Memory B cell (primary cell): ENCODE results near the gene PTTG1IP2.
A peak's percentile ranks its signal among the peaks of the same experiment; 100 is the strongest.

ENCODE experiments used
- ATAC-seq: fragments of 150-1000 bp; cut with Tn5 transposase; 2 replicates; pipeline ENCODE4 v1.10.0; 2021; ENCODE audit warnings: low read depth, mild to moderate bottlenecking, moderate library complexity
- DNase-seq, 2 donors: peaks; one replicate each; pipeline ENCODE4 v3.0.0; 2022; ENCODE audit warnings: low spot score in 2 of 2
- H3K27ac Mint-ChIP-seq: one replicate; pipeline ENCODE4 v1.8.0; 2022; ENCODE audit warnings: mild to moderate bottlenecking, moderate library complexity, mixed read lengths
- H3K27me3 Mint-ChIP-seq: one replicate; pipeline ENCODE4 v1.8.0; 2022; ENCODE audit warnings: mixed read lengths
- H3K36me3 Mint-ChIP-seq: one replicate; pipeline ENCODE4 v1.8.0; 2022; ENCODE audit warnings: mild to moderate bottlenecking, mixed read lengths
- H3K4me1 Mint-ChIP-seq: one replicate; pipeline ENCODE4 v1.8.0; 2022; ENCODE audit warnings: mixed read lengths
- H3K4me3 Mint-ChIP-seq: one replicate; pipeline ENCODE4 v1.8.0; 2022; ENCODE audit warnings: mild to moderate bottlenecking, moderate library complexity, mixed read lengths
- H3K9me3 Mint-ChIP-seq: one replicate; pipeline ENCODE4 v1.8.0; 2022; ENCODE audit warnings: mixed read lengths

Gene PTTG1IP2

DNA sequence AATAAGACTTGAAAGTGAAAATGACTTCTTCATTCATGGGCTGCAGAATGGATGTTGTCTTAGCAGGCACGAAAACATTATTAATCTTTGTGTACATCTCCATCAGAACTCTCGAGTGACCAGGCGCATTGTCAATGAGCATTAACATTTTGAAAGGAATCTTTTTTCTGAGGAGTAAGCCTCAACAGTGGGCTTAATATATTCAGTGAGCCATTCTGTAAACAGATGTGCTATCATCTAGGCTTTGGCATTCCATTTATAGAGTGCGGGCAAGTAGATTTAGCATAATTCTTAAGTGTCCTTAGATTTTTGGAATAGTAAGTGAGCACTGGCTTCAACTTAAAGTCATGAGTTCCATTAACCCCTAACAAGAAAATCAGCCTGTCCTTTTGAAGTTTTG is 33.1 kb downstream of the PTTG1IP2 start:
- Mint-ChIP-seq H3K9me3 (no peaks in the 10 kb centered on the region), H3K27me3 (peaks cover 1% of the 10 kb centered on the region), H3K36me3 (no peaks in the 10 kb centered on the region), H3K4me1 (no peaks in the 10 kb centered on the region), H3K4me3 (no peak overlapping the region), H3K27ac (no peak overlapping the region)
- ATAC-seq (no peak), DNase-seq (no peak)

- H3K36me3 Mint-ChIP-seq = no peaks in the 10 kb centered on the region
- no peak overlapping the region for H3K4me3 Mint-ChIP-seq
- DNase-seq (no peak), ATAC-seq (no peak)
- no peaks in the 10 kb centered on the region for H3K9me3 Mint-ChIP-seq
- H3K27me3 Mint-ChIP-seq = peaks cover 1% of the 10 kb centered on the region
- no peak overlapping the region for H3K27ac Mint-ChIP-seq
- H3K4me1 Mint-ChIP-seq = no peaks in the 10 kb centered on the region
Measured at GRCh38 chr7:90503367-90503766, 33.9 kb downstream of the PTTG1IP2 start.

DNA sequence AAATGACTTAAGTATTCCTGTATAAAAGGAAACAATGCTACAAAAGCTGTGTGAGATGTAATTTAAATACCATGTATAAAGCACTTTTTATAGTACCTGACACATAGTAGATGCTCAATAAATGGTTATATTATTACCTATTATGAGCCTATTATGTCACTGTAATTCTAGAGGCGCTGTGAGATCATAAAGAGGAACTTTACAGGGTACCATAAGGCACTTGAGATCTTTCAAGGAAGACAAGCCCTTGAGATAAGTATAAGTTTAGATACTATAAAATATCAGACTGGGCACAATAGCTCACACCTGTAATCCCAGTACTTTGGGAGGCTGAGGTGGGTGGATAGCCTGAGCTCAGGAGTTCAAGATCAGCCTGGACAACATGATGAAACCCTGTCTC is 38.3 kb downstream of the PTTG1IP2 start:
- Mint-ChIP-seq H3K36me3 (no peaks in the 10 kb centered on the region), H3K9me3 (no peaks in the 10 kb centered on the region), H3K27me3 (no peaks in the 10 kb centered on the region), H3K4me3 (no peak overlapping the region), H3K27ac (no peak overlapping the region), H3K4me1 (no peaks in the 10 kb centered on the region)
- ATAC-seq (no peak), DNase-seq (no peak)

DNA sequence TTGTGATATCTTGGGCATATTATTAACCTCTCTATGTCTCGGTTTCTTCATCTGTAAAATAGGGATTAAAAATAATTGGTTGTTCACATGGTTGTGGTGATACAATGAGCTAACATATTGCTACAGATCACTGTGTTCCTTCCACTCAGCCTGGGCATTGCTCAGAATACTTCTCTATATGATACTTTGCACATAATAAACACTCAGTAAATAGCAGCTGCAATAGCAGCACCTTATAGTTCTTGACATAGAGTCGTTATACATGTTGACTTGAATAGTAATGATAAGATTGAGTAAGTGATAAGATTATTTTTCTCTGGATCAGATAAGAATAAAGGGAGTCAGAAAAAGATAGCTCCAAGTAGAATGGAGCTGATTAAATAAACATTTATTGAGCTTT is 42.3 kb downstream of the PTTG1IP2 start:
- peaks cover 1% of the 10 kb centered on the region for H3K27me3 Mint-ChIP-seq
- H3K4me1 Mint-ChIP-seq = no peaks in the 10 kb centered on the region
- H3K36me3 Mint-ChIP-seq = no peaks in the 10 kb centered on the region
- DNase-seq = no peak
- H3K9me3 Mint-ChIP-seq = no peaks in the 10 kb centered on the region
- no peak overlapping the region for H3K4me3 Mint-ChIP-seq
- ATAC-seq = no peak
- H3K27ac Mint-ChIP-seq = no peak overlapping the region

DNA sequence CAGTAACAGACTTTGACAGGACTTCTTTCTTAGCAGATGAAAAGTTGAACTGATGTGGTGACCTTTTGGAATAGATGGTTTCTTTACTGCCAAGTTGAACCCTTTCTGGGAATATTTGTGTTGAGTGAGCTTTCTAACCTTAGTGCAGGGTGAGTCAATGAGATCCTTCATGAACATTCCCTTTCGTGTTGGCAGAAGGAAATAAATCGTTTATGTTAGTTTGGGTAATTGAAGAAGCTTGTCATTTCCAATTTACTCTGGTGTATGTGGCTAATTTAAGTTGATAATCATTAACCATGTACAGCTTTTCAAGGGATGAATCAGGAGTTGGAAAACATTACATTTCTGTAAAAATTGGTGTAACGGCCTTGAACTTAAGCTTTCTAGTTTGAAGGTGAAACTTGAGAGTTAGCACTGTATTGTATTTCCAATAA is 43.4 kb downstream of the PTTG1IP2 start:
- H3K27ac Mint-ChIP-seq = no peak overlapping the region
- no peaks in the 10 kb centered on the region for H3K9me3 Mint-ChIP-seq
- H3K4me3 Mint-ChIP-seq = no peak overlapping the region
- no peak for ATAC-seq
- no peak for DNase-seq
- H3K4me1 Mint-ChIP-seq = no peaks in the 10 kb centered on the region
- no peaks in the 10 kb centered on the region for H3K36me3 Mint-ChIP-seq
- H3K27me3 Mint-ChIP-seq = peaks cover 1% of the 10 kb centered on the region

DNA sequence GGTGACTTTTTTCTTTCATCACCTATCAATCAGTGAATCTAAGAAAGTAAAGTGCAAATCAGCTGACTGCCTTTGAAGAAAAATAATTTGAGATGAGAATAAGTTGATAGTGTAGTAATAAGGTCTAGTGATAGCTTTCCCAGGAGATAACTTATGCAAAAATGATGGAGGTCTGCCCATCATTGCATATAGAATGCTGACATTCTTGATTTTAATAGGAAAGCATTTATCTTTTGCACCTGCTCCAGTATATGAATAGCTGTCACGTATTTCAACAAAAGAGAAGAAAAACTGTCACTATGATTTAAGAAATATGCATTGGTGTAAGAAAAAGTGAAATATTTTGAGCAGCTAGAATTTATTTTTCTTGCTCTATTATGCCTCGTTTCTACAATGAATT is 46.8 kb downstream of the PTTG1IP2 start:
- peaks cover 1% of the 10 kb centered on the region for H3K27me3 Mint-ChIP-seq
- no peaks in the 10 kb centered on the region for H3K4me1 Mint-ChIP-seq
- no peaks in the 10 kb centered on the region for H3K36me3 Mint-ChIP-seq
- H3K27ac Mint-ChIP-seq = no peak overlapping the region
- DNase-seq = no peak
- H3K4me3 Mint-ChIP-seq = no peak overlapping the region
- ATAC-seq = no peak
- no peaks in the 10 kb centered on the region for H3K9me3 Mint-ChIP-seq

- H3K4me3 Mint-ChIP-seq = no peak overlapping the region
- no peak for DNase-seq
- H3K4me1 Mint-ChIP-seq = no peaks in the 10 kb centered on the region
- H3K9me3 Mint-ChIP-seq = no peaks in the 10 kb centered on the region
- no peaks in the 10 kb centered on the region for H3K36me3 Mint-ChIP-seq
- H3K27ac Mint-ChIP-seq = no peak overlapping the region
- no peaks in the 10 kb centered on the region for H3K27me3 Mint-ChIP-seq
- no peak for ATAC-seq
Measured at GRCh38 chr7:90518630-90519029, 49.2 kb downstream of the PTTG1IP2 start.

- no peaks in the 10 kb centered on the region for H3K9me3 Mint-ChIP-seq
- no peak for ATAC-seq
Measured at GRCh38 chr7:90520484-90520883, 51.0 kb downstream of the PTTG1IP2 start.

GRCh38 chr7:90530263-90530662 is 60.8 kb downstream of the PTTG1IP2 start:
- Mint-ChIP-seq H3K4me3 (no peak overlapping the region), H3K27me3 (peaks cover 6% of the 10 kb centered on the region), H3K36me3 (no peaks in the 10 kb centered on the region), H3K27ac (no peak overlapping the region), H3K4me1 (no peaks in the 10 kb centered on the region), H3K9me3 (no peaks in the 10 kb centered on the region)
- no peak for DNase-seq
- ATAC-seq = no peak

More at GRCh38 chr7:90520484-90520883, 51.0 kb downstream of the PTTG1IP2 start:
- no peaks in the 10 kb centered on the region for H3K27me3 Mint-ChIP-seq
- no peaks in the 10 kb centered on the region for H3K4me1 Mint-ChIP-seq
- no peak overlapping the region for H3K27ac Mint-ChIP-seq
- no peak overlapping the region for H3K4me3 Mint-ChIP-seq
- DNase-seq = no peak
- no peaks in the 10 kb centered on the region for H3K36me3 Mint-ChIP-seq

DNA sequence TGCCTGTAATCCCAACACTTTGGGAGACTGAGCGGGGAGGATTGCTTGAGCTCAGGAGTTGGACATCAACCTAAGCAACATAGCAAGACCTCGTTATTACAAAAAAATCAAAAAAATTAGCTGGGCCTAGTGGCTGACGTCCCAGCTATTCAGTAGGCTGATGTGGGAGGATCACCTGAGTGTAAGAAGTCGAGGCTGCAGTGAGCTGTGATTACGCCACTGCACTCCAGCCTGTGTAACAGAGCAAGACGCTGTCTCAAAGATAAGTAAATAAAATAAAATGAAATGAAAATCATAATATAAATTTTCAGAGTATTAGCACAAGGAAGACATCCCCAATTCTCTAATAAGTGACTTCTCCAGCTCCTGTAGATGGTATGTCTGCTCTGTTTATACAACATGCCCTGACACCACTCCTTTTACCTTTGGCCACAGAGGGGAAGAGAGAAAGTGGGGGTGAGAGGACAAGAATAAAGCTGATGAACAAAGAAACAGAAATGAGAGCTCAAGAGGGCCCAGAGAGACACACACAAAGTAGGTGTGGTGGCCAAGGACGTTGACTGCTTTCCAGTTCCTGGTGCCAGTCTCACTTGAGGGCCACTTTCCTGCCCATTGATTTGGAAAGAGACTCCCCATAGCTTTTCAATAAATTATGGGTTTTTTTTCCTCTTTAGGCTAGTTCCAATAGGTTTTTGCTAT is 62.9 kb downstream of the PTTG1IP2 start:
- Mint-ChIP-seq H3K36me3 (no peaks in the 10 kb centered on the region), H3K4me3 (no peak overlapping the region), H3K27ac (no peak overlapping the region), H3K27me3 (peaks cover 6% of the 10 kb centered on the region), H3K4me1 (peaks cover 6% of the 10 kb centered on the region), H3K9me3 (no peaks in the 10 kb centered on the region)
- no peak for ATAC-seq
- DNase-seq = no peak

DNA sequence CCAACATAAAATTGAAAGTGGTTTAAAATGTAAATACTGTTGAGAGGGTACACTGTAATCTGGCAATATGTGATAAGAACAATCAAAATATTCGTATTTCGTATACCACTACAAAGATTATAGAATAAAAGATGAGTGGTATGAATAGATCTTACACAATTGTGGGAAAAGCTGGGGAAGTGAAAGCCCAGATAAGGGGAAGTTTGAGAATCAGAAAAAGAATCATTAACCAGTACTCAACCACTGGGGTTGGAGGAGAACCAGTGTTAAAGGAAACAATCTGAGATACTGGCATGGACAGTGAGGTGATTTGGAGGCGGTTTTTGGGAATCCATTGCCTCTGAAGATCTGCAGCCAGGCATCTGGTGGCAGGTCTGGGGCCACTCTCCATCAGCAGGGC is 67.0 kb downstream of the PTTG1IP2 start:
- no peaks in the 10 kb centered on the region for H3K36me3 Mint-ChIP-seq

DNA sequence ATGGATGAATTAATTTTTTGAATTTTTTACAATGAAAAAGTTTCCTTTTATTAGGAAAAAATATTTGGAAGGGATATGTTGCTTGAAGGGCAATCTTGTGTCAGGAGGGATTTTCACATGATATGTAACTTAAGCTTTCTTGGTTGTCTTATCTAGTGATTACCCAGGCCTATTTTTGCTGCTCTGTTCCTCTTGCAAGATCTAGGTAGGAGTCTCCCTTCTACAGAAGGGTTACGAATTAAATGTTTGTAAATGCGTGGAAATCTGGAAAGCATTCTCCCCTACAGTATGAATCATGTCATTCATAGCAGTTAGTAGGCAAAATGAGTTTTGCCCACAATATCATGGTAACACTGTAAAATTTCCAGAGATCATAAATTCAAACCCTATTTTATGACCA is 69.0 kb downstream of the PTTG1IP2 start:
- H3K4me1 Mint-ChIP-seq = peaks cover 6% of the 10 kb centered on the region
- H3K27me3 Mint-ChIP-seq = peaks cover 5% of the 10 kb centered on the region
- no peaks in the 10 kb centered on the region for H3K9me3 Mint-ChIP-seq
- no peak for ATAC-seq
- H3K27ac Mint-ChIP-seq = no peak overlapping the region
- H3K4me3 Mint-ChIP-seq = no peak overlapping the region
- no peak for DNase-seq
- no peaks in the 10 kb centered on the region for H3K36me3 Mint-ChIP-seq

More for the DNA sequence above, 67.0 kb downstream of the PTTG1IP2 start:
- H3K27ac Mint-ChIP-seq = no peak overlapping the region
- H3K27me3 Mint-ChIP-seq = peaks cover 5% of the 10 kb centered on the region
- H3K9me3 Mint-ChIP-seq = no peaks in the 10 kb centered on the region
- ATAC-seq (peak; percentile 71), DNase-seq (no peak)
- peaks cover 6% of the 10 kb centered on the region for H3K4me1 Mint-ChIP-seq
- no peak overlapping the region for H3K4me3 Mint-ChIP-seq

- Mint-ChIP-seq H3K36me3 (no peaks in the 10 kb centered on the region), H3K27me3 (peaks cover 5% of the 10 kb centered on the region), H3K27ac (no peak overlapping the region), H3K9me3 (no peaks in the 10 kb centered on the region), H3K4me1 (peaks cover 6% of the 10 kb centered on the region), H3K4me3 (no peak overlapping the region)
- ATAC-seq (no peak), DNase-seq (no peak)
Measured at GRCh38 chr7:90540406-90540805, 71.0 kb downstream of the PTTG1IP2 start.

DNA sequence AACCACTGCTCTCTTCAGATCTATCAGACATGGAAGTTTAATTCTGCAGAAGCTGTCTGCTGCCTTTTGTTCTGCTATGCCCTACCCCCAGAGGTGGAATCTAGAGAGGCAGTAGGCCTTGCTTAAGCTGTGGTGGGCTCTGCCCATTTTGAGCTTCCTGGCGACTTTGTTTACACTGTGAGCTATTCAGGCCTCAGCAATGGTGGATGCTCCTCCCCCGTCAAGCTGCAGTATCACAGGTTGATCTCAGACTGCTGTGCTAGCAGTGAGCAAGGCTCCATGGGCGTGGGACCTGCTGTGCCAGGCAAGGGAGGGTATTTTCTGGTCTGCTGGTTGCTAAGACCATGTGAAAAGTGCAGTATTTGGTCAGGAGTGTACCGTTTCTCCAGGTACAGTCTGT is 81.6 kb downstream of the PTTG1IP2 start:
- Mint-ChIP-seq H3K27ac (no peak overlapping the region), H3K9me3 (no peaks in the 10 kb centered on the region), H3K27me3 (peaks cover 4% of the 10 kb centered on the region), H3K4me1 (peaks cover 3% of the 10 kb centered on the region), H3K4me3 (no peak overlapping the region), H3K36me3 (peaks cover 2% of the 10 kb centered on the region)
- DNase-seq (no peak), ATAC-seq (no peak)

DNA sequence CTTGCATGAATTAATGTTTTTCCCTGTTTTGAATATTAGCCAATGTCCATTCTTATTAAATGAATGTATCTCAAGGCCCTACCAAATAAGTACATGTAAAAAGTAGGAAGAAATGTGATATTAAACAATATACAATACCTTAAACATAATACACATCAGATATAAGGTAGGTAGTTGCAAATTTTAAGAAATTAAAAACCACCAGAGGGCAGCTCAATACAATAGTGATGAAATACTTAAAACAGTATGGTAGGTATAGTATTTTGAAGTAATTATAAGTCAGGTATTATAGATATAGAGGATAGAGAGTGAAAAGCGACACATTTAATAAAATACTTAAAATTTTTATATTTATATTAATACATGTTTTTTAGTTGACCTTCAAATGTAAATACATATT is 83.1 kb downstream of the PTTG1IP2 start:
- Mint-ChIP-seq H3K4me1 (peaks cover 3% of the 10 kb centered on the region), H3K27ac (no peak overlapping the region), H3K9me3 (no peaks in the 10 kb centered on the region), H3K36me3 (peaks cover 2% of the 10 kb centered on the region), H3K4me3 (no peak overlapping the region), H3K27me3 (peaks cover 4% of the 10 kb centered on the region)
- peak; percentile 41 for ATAC-seq
- peak in 1 of 2 donors; percentile 23 for DNase-seq
